ENCODE data around the gene KIAA0753.

Gene KIAA0753

DNA sequence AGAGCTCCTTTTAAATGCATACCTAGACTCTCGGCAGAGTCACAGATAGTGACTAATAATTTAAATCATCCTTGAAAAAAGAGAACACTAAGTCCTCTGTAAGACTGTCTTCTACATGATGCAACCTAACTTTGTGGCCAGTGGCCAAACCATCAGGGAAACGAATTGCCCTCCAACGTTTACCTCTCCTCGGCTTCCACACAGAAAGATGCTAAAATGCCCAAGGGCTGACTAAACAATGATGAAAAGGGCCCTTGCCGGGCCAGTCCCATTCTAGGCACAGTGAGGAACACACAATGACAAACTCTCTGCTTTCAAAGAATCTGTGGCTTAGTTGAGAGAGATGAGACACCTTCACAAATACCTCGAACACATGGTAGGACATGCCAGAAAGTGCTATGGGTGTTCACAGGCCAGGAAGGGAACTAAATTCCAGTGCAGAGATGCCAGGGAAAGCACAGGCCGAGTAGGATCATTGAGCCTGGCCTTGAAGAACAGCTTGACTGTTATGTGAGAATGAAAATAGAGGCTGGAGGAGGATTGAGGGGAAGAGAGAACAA lies 48.8 kb downstream of the KIAA0753 start:
- no peaks in the 10 kb centered on the region for H4K20me1 ChIP-seq (ENCODE audit: low read depth, low read length)
- TF ChIP-seq, protein P1, sequence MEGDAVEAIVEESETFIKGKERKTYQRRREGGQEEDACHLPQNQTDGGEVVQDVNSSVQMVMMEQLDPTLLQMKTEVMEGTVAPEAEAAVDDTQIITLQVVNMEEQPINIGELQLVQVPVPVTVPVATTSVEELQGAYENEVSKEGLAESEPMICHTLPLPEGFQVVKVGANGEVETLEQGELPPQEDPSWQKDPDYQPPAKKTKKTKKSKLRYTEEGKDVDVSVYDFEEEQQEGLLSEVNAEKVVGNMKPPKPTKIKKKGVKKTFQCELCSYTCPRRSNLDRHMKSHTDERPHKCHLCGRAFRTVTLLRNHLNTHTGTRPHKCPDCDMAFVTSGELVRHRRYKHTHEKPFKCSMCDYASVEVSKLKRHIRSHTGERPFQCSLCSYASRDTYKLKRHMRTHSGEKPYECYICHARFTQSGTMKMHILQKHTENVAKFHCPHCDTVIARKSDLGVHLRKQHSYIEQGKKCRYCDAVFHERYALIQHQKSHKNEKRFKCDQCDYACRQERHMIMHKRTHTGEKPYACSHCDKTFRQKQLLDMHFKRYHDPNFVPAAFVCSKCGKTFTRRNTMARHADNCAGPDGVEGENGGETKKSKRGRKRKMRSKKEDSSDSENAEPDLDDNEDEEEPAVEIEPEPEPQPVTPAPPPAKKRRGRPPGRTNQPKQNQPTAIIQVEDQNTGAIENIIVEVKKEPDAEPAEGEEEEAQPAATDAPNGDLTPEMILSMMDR (IDR thresholded peaks at IDR 0.05; ENCODE audit: insufficient read depth, low read length, poor library complexity, severe bottlenecking): no peak
- no peak for TF ChIP-seq EZH2phosphoT487 (conservative IDR thresholded peaks at IDR 0.05; ENCODE audit: low read length)
- H3K9ac ChIP-seq (ENCODE audit: low read length): no peak overlapping the region
- H2AFZ ChIP-seq (ENCODE audit: low read depth, low read length, severe bottlenecking): no peak overlapping the region
- no peaks in the 10 kb centered on the region for H3K79me2 ChIP-seq (ENCODE audit: insufficient read depth, low read length)
- no peaks in the 10 kb centered on the region for H3F3A ChIP-seq (ENCODE audit: insufficient read depth)
- no peaks in the 10 kb centered on the region for H3K9me3 ChIP-seq (ENCODE audit: insufficient read depth, low read length)
- H3K27ac ChIP-seq (ENCODE audit: low read depth, low read length): no peak overlapping the region
- no peak overlapping the region for H3K4me3 ChIP-seq (ENCODE audit: insufficient read depth, low read length, poor library complexity, severe bottlenecking)
- no peak overlapping the region for H3K4me2 ChIP-seq (ENCODE audit: low read depth, low read length, poor library complexity, severe bottlenecking)
- H3K9me2 ChIP-seq (replicated peaks; ENCODE audit: insufficient read depth, low read length): no peaks in the 10 kb centered on the region
- H3K27me3 ChIP-seq (ENCODE audit: low read length): no peaks in the 10 kb centered on the region
- H3K36me3 ChIP-seq (ENCODE audit: low read length): 0 out of 2 replicates have a peak, but pooled peaks cover 3% of the 10 kb centered on the region

DNA sequence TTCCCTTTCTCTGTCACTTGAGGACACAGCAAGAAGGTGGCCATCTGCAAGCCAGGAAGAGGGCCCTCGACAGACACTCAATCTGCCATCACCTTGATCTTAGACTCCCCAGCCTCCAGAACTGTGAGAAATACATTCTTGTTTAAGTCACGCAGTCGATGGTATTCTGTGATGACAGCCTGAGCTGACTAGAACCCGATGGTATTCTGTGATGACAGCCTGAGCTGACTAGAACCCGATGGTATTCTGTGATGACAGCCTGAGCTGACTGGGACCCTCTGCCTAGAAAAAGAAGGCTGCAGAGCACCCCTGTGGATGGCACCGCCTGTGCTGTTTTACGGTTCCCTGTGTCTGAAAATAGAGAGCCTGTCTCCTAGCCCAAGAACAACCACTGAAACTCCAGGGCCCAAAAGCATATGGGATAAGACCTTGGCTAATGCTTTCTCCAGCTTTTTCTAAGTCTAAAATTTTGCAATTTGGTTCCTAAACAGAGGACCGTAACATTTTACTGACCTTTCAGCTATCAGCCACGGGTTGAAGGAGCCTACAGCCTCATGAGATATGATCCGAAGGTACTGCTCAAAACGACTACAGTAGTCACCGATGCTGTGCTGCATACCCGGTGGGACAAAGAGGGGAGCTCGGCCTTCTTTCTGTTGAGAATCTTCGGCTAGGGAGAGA lies 51.1 kb downstream of the KIAA0753 start:
- no peak overlapping the region for H3K9ac ChIP-seq (ENCODE audit: low read length)
- no peaks in the 10 kb centered on the region for H3K9me2 ChIP-seq (replicated peaks; ENCODE audit: insufficient read depth, low read length)
- no peaks in the 10 kb centered on the region for H3K79me2 ChIP-seq (ENCODE audit: insufficient read depth, low read length)
- H3K4me2 ChIP-seq (ENCODE audit: low read depth, low read length, poor library complexity, severe bottlenecking): no peak overlapping the region
- H3K4me3 ChIP-seq (ENCODE audit: insufficient read depth, low read length, poor library complexity, severe bottlenecking): no peak overlapping the region
- no peaks in the 10 kb centered on the region for H3K9me3 ChIP-seq (ENCODE audit: insufficient read depth, low read length)
- H3K27ac ChIP-seq (ENCODE audit: low read depth, low read length): no peak overlapping the region
- H3F3A ChIP-seq (ENCODE audit: insufficient read depth): no peaks in the 10 kb centered on the region
- H3K36me3 ChIP-seq (ENCODE audit: low read length): peaks cover 6% of the 10 kb centered on the region; the same call in 1 of the 2 replicates
- H4K20me1 ChIP-seq (ENCODE audit: low read depth, low read length): no peaks in the 10 kb centered on the region
- H3K27me3 ChIP-seq (ENCODE audit: low read length): no peaks in the 10 kb centered on the region
- TF ChIP-seq, protein P1 (IDR thresholded peaks at IDR 0.05; ENCODE audit: insufficient read depth, low read length, poor library complexity, severe bottlenecking): no peak
- TF ChIP-seq EZH2phosphoT487 (conservative IDR thresholded peaks at IDR 0.05; ENCODE audit: low read length): no peak
- no peak overlapping the region for H2AFZ ChIP-seq (ENCODE audit: low read depth, low read length, severe bottlenecking)

DNA sequence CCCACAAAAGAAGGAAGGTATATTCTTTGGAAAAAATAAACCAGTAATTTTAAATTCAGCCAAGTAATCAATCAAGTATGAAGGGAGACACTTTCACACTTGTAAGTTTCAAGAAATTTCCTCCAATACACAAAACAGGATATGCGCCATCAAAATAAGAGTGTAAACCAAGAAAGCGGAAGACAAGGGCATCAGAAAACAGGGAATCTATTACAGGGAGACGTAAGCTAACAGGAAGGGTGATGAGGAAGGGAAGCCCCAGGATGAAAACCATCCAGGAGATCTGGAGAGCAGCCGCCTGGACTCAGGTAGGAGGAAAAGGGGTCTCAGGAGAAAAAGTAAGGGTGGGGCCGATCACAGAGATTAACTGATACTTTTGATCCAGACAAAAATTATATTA lies 52.3 kb downstream of the KIAA0753 start:
- no peaks in the 10 kb centered on the region for H3K9me3 ChIP-seq (ENCODE audit: insufficient read depth, low read length)
- H3K27ac ChIP-seq (ENCODE audit: low read depth, low read length): no peak overlapping the region
- no peaks in the 10 kb centered on the region for H3K9me2 ChIP-seq (replicated peaks; ENCODE audit: insufficient read depth, low read length)
- no peak for TF ChIP-seq EZH2phosphoT487 (conservative IDR thresholded peaks at IDR 0.05; ENCODE audit: low read length)
- TF ChIP-seq, protein P1 (IDR thresholded peaks at IDR 0.05; ENCODE audit: insufficient read depth, low read length, poor library complexity, severe bottlenecking): no peak
- H3K4me2 ChIP-seq (ENCODE audit: low read depth, low read length, poor library complexity, severe bottlenecking): no peak overlapping the region
- no peak overlapping the region for H3K4me3 ChIP-seq (ENCODE audit: insufficient read depth, low read length, poor library complexity, severe bottlenecking)
- peaks cover 11% of the 10 kb centered on the region; the same call in 1 of the 2 replicates for H3K36me3 ChIP-seq (ENCODE audit: low read length)
- no peaks in the 10 kb centered on the region for H3K27me3 ChIP-seq (ENCODE audit: low read length)
- H2AFZ ChIP-seq (ENCODE audit: low read depth, low read length, severe bottlenecking): no peak overlapping the region
- H3K79me2 ChIP-seq (ENCODE audit: insufficient read depth, low read length): no peaks in the 10 kb centered on the region
- no peak overlapping the region for H3K9ac ChIP-seq (ENCODE audit: low read length)
- no peaks in the 10 kb centered on the region for H4K20me1 ChIP-seq (ENCODE audit: low read depth, low read length)
- H3F3A ChIP-seq (ENCODE audit: insufficient read depth): no peaks in the 10 kb centered on the region
